ENCODE measurements around the gene DOCK11.

The DOCK11 gene

DNA sequence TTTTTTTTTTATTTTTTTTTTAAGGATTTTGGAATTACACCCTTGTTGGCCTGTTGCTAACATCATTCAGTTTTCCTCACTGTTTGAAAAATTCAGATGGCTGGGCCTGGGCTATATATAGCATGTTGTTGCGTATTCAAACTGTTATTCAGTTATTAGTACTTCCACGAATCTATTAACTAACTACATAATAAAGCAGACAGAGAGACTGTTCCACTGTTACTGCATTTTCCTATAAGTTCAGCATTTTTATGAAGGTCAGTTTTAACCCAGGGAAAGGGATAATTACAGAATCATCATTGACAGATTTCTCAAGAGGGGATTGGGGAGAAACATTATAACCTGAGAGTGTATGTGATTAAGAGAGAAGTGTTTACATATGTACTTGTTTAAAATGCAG lies 3.1 kb downstream of the DOCK11 start:
- H3K9ac ChIP-seq (ENCODE audit: low read depth in 1 of 2, low read length in 2 of 2) = no peak overlapping the region
- no peaks in the 10 kb centered on the region for H3K36me3 ChIP-seq (ENCODE audit: control insufficient read depth in 2 of 2, insufficient read depth in 2 of 2, low read length in 2 of 2)
- H3K4me3 ChIP-seq (ENCODE audit: low read length in 2 of 2) = no peak overlapping the region
- peaks cover 0 to 3% of the 10 kb centered on the region in 2 donors for H3K4me1 ChIP-seq (ENCODE audit: control insufficient read depth in 2 of 2, insufficient read depth in 2 of 2, low read length in 2 of 2)
- no peaks in the 10 kb centered on the region for H3K9me3 ChIP-seq (ENCODE audit: control insufficient read depth in 2 of 2, low read length in 2 of 2)
- H3K27ac ChIP-seq (ENCODE audit: low read depth in 2 of 2, low read length in 2 of 2) = no peak overlapping the region
- peaks cover 0 to 2% of the 10 kb centered on the region in 2 donors for H3K27me3 ChIP-seq (ENCODE audit: control insufficient read depth in 2 of 2, insufficient read depth in 2 of 2, low read length in 2 of 2)

DNA sequence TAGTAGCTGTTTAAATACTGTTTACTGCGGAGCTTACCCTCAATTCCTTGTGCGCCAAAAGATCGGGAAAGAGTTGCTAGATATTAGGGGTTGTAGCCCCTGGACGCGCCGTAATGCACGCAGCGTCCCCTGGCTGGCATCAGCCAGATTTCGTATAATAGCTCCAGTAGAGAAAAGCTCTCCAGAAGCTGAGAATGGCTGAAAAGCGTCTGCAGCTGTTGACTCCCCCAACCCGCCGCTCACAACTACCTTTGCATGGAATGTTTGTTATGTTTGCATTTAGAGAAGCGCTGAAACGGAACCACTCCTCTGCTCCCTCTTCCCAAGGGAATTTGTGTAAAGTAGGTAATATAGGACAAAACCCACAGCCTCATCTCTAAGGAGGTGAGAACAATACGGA lies 3.7 kb downstream of the DOCK11 start:
- peaks cover 0 to 3% of the 10 kb centered on the region in 2 donors for H3K4me1 ChIP-seq (ENCODE audit: control insufficient read depth in 2 of 2, insufficient read depth in 2 of 2, low read length in 2 of 2)
- H3K9ac ChIP-seq (ENCODE audit: low read depth in 1 of 2, low read length in 2 of 2) = no peak overlapping the region
- H3K4me3 ChIP-seq (ENCODE audit: low read length in 2 of 2) = no peak overlapping the region
- no peaks in the 10 kb centered on the region for H3K9me3 ChIP-seq (ENCODE audit: control insufficient read depth in 2 of 2, low read length in 2 of 2)
- H3K36me3 ChIP-seq (ENCODE audit: control insufficient read depth in 2 of 2, insufficient read depth in 2 of 2, low read length in 2 of 2) = no peaks in the 10 kb centered on the region
- H3K27ac ChIP-seq (ENCODE audit: low read depth in 2 of 2, low read length in 2 of 2) = no peak overlapping the region
- H3K27me3 ChIP-seq (ENCODE audit: control insufficient read depth in 2 of 2, insufficient read depth in 2 of 2, low read length in 2 of 2) = peaks cover 0 to 2% of the 10 kb centered on the region in 2 donors

DNA sequence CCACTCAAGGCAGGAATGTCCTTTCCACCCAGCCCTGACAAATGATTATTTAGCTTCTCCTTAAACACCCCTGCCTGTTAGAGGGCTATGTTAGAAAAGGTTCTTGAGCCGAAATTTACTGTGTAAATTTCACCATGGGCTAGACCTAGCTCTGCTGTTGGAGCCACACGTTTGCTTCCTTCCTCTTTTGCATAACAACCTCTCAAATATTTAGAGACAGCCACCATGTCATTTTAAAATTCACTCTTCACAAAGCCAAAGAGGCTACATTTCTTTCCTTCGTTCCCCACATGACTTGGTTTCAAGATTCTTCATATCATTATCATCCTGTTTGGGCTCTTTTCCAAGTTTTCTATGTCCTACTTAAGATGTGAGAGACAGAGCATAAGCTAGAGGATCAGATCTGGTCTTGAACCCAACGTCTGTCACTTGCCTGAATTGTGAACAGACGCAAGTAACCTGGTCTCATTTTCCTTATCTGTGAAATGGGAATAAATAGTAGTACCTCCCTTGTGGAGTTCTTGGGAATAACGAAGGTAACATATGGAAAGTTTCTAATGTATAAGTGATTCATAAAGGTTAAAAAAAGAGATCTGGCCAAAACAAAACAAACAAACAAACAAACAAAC lies 6.7 kb downstream of the DOCK11 start:
- Histone ChIP-seq H3K27ac (ENCODE audit: low read depth in 2 of 2, low read length in 2 of 2) (no peak overlapping the region), H3K4me3 (ENCODE audit: low read length in 2 of 2) (no peak overlapping the region), H3K9ac (ENCODE audit: low read depth in 1 of 2, low read length in 2 of 2) (no peak overlapping the region), H3K27me3 (ENCODE audit: control insufficient read depth in 2 of 2, insufficient read depth in 2 of 2, low read length in 2 of 2) (peaks cover 0 to 2% of the 10 kb centered on the region in 2 donors), H3K9me3 (ENCODE audit: control insufficient read depth in 2 of 2, low read length in 2 of 2) (no peaks in the 10 kb centered on the region), H3K4me1 (ENCODE audit: control insufficient read depth in 2 of 2, insufficient read depth in 2 of 2, low read length in 2 of 2) (peaks cover 0 to 3% of the 10 kb centered on the region in 2 donors), H3K36me3 (ENCODE audit: control insufficient read depth in 2 of 2, insufficient read depth in 2 of 2, low read length in 2 of 2) (no peaks in the 10 kb centered on the region)

DNA sequence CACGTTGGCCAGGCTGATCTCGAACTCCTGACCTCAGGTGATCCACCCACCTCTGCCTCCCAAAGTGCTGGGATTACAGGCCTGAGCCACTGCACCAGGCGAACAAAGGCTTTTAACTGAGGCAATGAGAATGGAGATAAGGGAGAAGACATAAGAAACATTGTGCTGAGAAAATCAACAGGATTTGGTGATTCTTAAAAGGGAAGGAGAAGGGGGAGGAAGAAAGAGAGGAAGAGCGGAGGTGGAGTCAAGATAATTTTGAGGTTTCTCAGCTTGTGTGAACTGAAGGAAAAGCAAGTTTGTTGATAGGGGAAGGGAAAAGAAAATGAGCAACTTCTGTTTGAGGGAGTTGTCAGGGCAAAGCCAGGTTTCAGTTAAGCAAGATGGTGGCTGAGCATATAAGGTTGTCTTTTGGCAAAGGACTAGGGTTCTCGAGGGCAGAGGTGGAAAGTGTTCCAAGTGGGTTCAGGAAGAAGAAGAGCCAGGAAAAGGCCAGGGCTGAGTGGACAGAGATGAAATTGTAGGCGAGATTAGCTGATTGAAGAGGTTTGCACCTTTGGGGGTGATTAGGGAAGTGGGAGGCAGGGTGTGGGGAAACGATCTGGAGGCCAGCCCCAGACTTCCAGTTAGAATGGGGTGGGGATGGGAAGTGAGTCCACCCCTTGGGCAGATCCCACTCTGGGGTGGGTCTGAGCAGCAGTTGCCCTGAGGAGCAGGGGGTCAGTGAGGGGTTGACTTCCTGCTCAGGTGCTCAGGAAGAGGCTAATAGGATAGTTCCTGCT lies 7.8 kb downstream of the DOCK11 start:
- Histone ChIP-seq H3K9ac (ENCODE audit: low read depth in 1 of 2, low read length in 2 of 2) (no peak overlapping the region), H3K27me3 (ENCODE audit: control insufficient read depth in 2 of 2, insufficient read depth in 2 of 2, low read length in 2 of 2) (peaks cover 0 to 2% of the 10 kb centered on the region in 2 donors), H3K36me3 (ENCODE audit: control insufficient read depth in 2 of 2, insufficient read depth in 2 of 2, low read length in 2 of 2) (no peaks in the 10 kb centered on the region), H3K4me1 (ENCODE audit: control insufficient read depth in 2 of 2, insufficient read depth in 2 of 2, low read length in 2 of 2) (no peaks in the 10 kb centered on the region), H3K4me3 (ENCODE audit: low read length in 2 of 2) (no peak overlapping the region), H3K9me3 (ENCODE audit: control insufficient read depth in 2 of 2, low read length in 2 of 2) (no peaks in the 10 kb centered on the region), H3K27ac (ENCODE audit: low read depth in 2 of 2, low read length in 2 of 2) (no peak overlapping the region)

DNA sequence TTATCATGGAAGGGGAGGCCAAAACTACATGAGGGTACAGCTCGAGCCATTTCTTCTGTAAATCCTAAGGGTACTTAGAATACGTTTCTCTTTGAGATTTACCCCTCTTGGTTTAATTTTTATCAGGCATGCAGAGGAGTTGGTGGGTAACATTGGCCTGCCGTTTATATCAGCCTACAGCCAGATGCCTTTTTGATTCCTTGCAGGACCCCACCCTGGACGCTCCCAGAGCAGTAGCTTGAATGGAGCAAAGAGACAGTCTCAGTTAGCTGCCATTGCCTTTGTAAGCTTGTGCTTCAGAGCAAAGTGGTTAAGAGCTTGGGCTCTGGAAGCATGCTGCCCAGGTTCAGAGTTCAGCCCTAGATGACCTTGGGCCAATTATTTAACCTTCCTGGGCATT lies 9.0 kb downstream of the DOCK11 start:
- no peak overlapping the region for H3K27ac ChIP-seq (ENCODE audit: low read depth in 2 of 2, low read length in 2 of 2)
- H3K27me3 ChIP-seq (ENCODE audit: control insufficient read depth in 2 of 2, insufficient read depth in 2 of 2, low read length in 2 of 2) = no peaks in the 10 kb centered on the region
- no peak overlapping the region for H3K9ac ChIP-seq (ENCODE audit: low read depth in 1 of 2, low read length in 2 of 2)
- no peaks in the 10 kb centered on the region for H3K36me3 ChIP-seq (ENCODE audit: control insufficient read depth in 2 of 2, insufficient read depth in 2 of 2, low read length in 2 of 2)
- no peak overlapping the region for H3K4me3 ChIP-seq (ENCODE audit: low read length in 2 of 2)
- H3K9me3 ChIP-seq (ENCODE audit: control insufficient read depth in 2 of 2, low read length in 2 of 2) = no peaks in the 10 kb centered on the region
- H3K4me1 ChIP-seq (ENCODE audit: control insufficient read depth in 2 of 2, insufficient read depth in 2 of 2, low read length in 2 of 2) = no peaks in the 10 kb centered on the region

DNA sequence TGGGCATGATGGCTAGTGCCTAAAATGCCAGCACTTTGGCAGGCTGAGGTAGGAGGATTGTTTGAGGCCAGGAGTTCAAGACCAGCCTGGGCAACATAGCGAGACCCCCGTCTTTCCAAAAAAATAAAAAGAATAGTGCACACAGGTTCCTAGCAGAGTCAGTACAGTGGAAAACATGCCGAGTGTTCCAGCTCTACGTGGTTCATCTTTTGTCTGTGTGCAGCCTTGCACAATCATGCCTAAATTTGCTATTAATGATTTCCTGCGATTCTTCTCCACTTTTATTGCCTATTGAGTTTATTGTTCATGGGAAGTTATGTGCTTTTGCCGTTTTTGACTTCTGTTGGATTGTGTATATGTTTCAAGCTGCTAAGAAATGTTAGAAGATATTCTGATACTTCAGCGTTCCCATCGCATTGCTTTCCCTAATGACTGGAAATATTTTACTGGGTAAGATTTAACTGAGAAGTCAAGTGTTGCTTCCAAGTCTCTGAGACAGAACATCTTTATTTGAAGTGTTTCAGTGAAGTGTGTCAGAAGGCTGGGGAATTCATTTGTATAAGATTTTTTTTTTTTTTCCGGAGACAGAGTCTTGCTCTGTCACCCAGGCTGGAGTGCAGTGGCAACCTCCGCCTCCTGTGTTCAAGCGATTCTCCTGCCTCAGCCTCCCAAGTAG lies 11.3 kb downstream of the DOCK11 start:
- H3K4me3 ChIP-seq (ENCODE audit: low read length in 2 of 2) = no peak overlapping the region
- H3K9ac ChIP-seq (ENCODE audit: low read depth in 1 of 2, low read length in 2 of 2) = no peak overlapping the region
- no peaks in the 10 kb centered on the region for H3K4me1 ChIP-seq (ENCODE audit: control insufficient read depth in 2 of 2, insufficient read depth in 2 of 2, low read length in 2 of 2)
- no peak overlapping the region for H3K27ac ChIP-seq (ENCODE audit: low read depth in 2 of 2, low read length in 2 of 2)
- no peaks in the 10 kb centered on the region for H3K9me3 ChIP-seq (ENCODE audit: control insufficient read depth in 2 of 2, low read length in 2 of 2)
- H3K36me3 ChIP-seq (ENCODE audit: control insufficient read depth in 2 of 2, insufficient read depth in 2 of 2, low read length in 2 of 2) = no peaks in the 10 kb centered on the region
- H3K27me3 ChIP-seq (ENCODE audit: control insufficient read depth in 2 of 2, insufficient read depth in 2 of 2, low read length in 2 of 2) = no peaks in the 10 kb centered on the region

DNA sequence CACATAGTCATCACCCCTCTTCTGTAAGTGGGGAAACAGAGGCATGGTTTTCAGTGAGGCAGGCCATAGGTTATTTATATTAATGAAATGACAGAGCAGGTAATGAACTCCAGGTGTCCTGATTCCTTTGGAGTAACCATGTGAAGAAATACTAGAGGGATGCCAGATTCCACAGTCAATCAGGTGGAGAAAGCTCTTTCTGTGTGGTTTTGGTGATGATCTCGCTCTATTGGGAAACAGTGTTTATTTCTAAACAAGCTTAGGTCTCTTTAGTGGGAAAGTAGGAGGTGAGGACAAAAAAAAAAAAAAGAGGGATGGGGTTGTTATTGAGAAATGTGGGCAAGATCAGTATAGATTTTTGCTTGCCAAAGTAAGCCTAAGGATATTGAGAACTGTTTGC lies 12.2 kb downstream of the DOCK11 start:
- no peaks in the 10 kb centered on the region for H3K4me1 ChIP-seq (ENCODE audit: control insufficient read depth in 2 of 2, insufficient read depth in 2 of 2, low read length in 2 of 2)
- H3K27me3 ChIP-seq (ENCODE audit: control insufficient read depth in 2 of 2, insufficient read depth in 2 of 2, low read length in 2 of 2) = no peaks in the 10 kb centered on the region
- no peak overlapping the region for H3K9ac ChIP-seq (ENCODE audit: low read depth in 1 of 2, low read length in 2 of 2)
- no peaks in the 10 kb centered on the region for H3K9me3 ChIP-seq (ENCODE audit: control insufficient read depth in 2 of 2, low read length in 2 of 2)
- no peaks in the 10 kb centered on the region for H3K36me3 ChIP-seq (ENCODE audit: control insufficient read depth in 2 of 2, insufficient read depth in 2 of 2, low read length in 2 of 2)
- H3K4me3 ChIP-seq (ENCODE audit: low read length in 2 of 2) = no peak overlapping the region
- H3K27ac ChIP-seq (ENCODE audit: low read depth in 2 of 2, low read length in 2 of 2) = no peak overlapping the region

DNA sequence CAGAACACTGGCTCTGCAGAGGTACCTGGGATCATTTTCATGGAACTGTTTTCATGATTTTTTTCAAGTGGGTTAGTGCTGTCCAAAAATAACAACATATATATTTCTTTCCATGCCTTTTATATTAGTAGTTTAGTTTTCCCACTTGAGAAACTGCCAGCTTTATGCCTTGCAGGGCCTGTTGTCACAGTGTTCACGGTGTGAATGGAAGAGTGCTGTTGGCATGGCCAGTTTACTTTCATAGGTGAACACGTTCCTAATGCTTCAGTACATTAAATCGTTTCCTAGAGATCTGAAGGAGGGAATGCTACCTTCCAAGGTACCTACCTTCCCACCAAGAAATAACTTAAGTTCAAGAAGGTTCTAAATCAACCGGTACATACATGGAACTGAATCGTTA lies 12.6 kb downstream of the DOCK11 start:
- no peak overlapping the region for H3K4me3 ChIP-seq (ENCODE audit: low read length in 2 of 2)
- no peaks in the 10 kb centered on the region for H3K36me3 ChIP-seq (ENCODE audit: control insufficient read depth in 2 of 2, insufficient read depth in 2 of 2, low read length in 2 of 2)
- H3K27me3 ChIP-seq (ENCODE audit: control insufficient read depth in 2 of 2, insufficient read depth in 2 of 2, low read length in 2 of 2) = no peaks in the 10 kb centered on the region
- H3K9ac ChIP-seq (ENCODE audit: low read depth in 1 of 2, low read length in 2 of 2) = no peak overlapping the region
- no peak overlapping the region for H3K27ac ChIP-seq (ENCODE audit: low read depth in 2 of 2, low read length in 2 of 2)
- H3K4me1 ChIP-seq (ENCODE audit: control insufficient read depth in 2 of 2, insufficient read depth in 2 of 2, low read length in 2 of 2) = no peaks in the 10 kb centered on the region
- H3K9me3 ChIP-seq (ENCODE audit: control insufficient read depth in 2 of 2, low read length in 2 of 2) = no peaks in the 10 kb centered on the region

DNA sequence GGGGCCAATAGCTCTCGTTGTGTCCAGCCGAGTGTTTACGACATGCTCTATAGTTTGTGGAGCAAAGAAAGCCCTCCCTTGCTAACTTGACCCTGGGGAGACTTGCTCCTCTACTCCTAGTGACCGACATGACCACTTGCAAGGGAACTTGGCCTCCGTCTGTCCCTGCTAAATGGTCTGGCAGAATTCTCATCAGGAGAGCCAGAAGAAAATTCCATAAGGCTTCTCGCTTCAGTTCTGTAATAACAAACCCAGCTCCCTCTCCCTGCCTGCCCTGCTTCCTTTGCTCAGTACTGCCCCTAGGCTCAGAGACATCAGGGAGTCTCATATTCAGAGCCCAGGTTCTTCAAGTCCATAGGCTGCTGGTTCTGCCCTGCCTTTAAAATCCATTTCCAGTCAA lies 13.0 kb downstream of the DOCK11 start:
- Histone ChIP-seq H3K4me3 (ENCODE audit: low read length in 2 of 2) (no peak overlapping the region), H3K36me3 (ENCODE audit: control insufficient read depth in 2 of 2, insufficient read depth in 2 of 2, low read length in 2 of 2) (no peaks in the 10 kb centered on the region), H3K4me1 (ENCODE audit: control insufficient read depth in 2 of 2, insufficient read depth in 2 of 2, low read length in 2 of 2) (no peaks in the 10 kb centered on the region), H3K27me3 (ENCODE audit: control insufficient read depth in 2 of 2, insufficient read depth in 2 of 2, low read length in 2 of 2) (no peaks in the 10 kb centered on the region), H3K9ac (ENCODE audit: low read depth in 1 of 2, low read length in 2 of 2) (no peak overlapping the region), H3K9me3 (ENCODE audit: control insufficient read depth in 2 of 2, low read length in 2 of 2) (no peaks in the 10 kb centered on the region), H3K27ac (ENCODE audit: low read depth in 2 of 2, low read length in 2 of 2) (no peak overlapping the region)

DNA sequence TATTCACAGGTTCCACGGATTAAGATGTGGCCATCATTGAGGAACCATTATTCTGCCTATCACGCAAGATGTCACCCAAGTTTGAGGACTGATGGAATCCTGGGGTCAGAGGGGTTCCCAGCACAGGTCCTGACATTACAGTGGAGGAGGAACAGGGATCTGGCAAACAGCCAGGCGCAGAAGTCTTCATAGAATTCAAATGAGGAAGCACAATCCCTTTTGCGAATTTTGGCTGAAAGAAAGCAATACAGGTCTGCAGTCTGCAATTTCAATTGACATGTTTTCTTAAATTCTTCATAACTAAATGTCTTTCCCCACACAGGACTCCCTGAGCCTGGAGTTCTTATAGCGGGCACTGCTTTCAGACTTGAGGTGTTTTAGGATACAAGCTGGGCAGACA lies 14.5 kb downstream of the DOCK11 start:
- Histone ChIP-seq H3K9me3 (ENCODE audit: control insufficient read depth in 2 of 2, low read length in 2 of 2) (no peaks in the 10 kb centered on the region), H3K27me3 (ENCODE audit: control insufficient read depth in 2 of 2, insufficient read depth in 2 of 2, low read length in 2 of 2) (no peaks in the 10 kb centered on the region), H3K9ac (ENCODE audit: low read depth in 1 of 2, low read length in 2 of 2) (no peak overlapping the region), H3K36me3 (ENCODE audit: control insufficient read depth in 2 of 2, insufficient read depth in 2 of 2, low read length in 2 of 2) (no peaks in the 10 kb centered on the region), H3K4me1 (ENCODE audit: control insufficient read depth in 2 of 2, insufficient read depth in 2 of 2, low read length in 2 of 2) (no peaks in the 10 kb centered on the region), H3K27ac (ENCODE audit: low read depth in 2 of 2, low read length in 2 of 2) (no peak overlapping the region), H3K4me3 (ENCODE audit: low read length in 2 of 2) (no peak overlapping the region)

All from mucosa of rectum (tissue), 2 donors.